22Rv1 (cell line): ENCODE measurements around the gene PTH2.

Experiments
- ZFX ChIP-seq: fragments of 450-650 bp; IDR thresholded peaks from 2 replicates; pipeline ENCODE4 v1.6.1; 2017; ENCODE audit warnings: antibody characterized with exemption, borderline replicate concordance
- TF ChIP-seq, protein P1 (sequence below): fragments of 450-650 bp; IDR thresholded peaks from 2 replicates; pipeline ENCODE4 v1.5.1; 2017; ENCODE audit warnings: mild to moderate bottlenecking

DNA sequence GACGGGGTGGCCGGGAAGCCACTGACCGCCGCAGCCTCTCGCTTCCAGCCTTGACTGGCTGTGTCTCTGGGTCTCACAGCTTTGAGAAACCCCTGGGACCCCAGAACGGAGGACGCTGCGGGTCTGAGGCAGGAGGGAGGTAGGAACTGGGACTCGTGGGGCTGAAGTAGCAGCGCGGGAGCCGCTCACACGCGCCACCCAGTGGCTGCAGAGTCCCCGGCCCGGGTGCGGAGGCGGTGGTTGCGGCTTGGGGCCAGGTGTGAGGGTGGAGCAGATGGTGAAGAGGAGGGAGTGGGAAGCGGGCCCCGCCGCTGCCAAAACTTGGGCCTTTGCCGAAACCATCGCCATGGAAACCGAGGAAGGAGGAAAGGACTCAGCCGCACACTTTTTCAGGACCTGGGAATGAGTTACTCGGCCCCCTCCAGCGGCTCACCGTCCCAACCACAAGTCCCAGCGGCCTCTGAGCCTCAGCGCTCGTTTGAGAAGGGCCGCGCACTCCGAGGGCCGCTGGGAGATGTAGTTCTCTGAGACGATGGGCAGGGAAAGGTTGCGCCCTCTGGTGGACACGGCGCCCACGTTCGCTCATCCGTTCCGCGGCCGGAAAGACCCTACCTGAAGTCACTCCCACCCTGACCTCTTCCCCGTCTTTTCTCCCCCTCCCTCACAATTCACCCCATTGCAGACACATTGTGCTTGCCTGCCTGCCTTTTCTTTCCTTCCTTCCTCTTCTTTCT, 20.3 kb upstream of the PTH2 start:
- TF ChIP-seq, protein P1, sequence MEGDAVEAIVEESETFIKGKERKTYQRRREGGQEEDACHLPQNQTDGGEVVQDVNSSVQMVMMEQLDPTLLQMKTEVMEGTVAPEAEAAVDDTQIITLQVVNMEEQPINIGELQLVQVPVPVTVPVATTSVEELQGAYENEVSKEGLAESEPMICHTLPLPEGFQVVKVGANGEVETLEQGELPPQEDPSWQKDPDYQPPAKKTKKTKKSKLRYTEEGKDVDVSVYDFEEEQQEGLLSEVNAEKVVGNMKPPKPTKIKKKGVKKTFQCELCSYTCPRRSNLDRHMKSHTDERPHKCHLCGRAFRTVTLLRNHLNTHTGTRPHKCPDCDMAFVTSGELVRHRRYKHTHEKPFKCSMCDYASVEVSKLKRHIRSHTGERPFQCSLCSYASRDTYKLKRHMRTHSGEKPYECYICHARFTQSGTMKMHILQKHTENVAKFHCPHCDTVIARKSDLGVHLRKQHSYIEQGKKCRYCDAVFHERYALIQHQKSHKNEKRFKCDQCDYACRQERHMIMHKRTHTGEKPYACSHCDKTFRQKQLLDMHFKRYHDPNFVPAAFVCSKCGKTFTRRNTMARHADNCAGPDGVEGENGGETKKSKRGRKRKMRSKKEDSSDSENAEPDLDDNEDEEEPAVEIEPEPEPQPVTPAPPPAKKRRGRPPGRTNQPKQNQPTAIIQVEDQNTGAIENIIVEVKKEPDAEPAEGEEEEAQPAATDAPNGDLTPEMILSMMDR: peak; percentile 99
- no peak for TF ChIP-seq ZFX
